GM21515 (cell line): ENCODE measurements around the gene MADCAM1.

Experiments
- ATAC-seq: cut with Tn5 transposase; IDR thresholded peaks from one replicate; pipeline ENCODE4 v1.9.1; 2021; ENCODE audit not compliant: unreplicated experiment

The MADCAM1 gene

DNA sequence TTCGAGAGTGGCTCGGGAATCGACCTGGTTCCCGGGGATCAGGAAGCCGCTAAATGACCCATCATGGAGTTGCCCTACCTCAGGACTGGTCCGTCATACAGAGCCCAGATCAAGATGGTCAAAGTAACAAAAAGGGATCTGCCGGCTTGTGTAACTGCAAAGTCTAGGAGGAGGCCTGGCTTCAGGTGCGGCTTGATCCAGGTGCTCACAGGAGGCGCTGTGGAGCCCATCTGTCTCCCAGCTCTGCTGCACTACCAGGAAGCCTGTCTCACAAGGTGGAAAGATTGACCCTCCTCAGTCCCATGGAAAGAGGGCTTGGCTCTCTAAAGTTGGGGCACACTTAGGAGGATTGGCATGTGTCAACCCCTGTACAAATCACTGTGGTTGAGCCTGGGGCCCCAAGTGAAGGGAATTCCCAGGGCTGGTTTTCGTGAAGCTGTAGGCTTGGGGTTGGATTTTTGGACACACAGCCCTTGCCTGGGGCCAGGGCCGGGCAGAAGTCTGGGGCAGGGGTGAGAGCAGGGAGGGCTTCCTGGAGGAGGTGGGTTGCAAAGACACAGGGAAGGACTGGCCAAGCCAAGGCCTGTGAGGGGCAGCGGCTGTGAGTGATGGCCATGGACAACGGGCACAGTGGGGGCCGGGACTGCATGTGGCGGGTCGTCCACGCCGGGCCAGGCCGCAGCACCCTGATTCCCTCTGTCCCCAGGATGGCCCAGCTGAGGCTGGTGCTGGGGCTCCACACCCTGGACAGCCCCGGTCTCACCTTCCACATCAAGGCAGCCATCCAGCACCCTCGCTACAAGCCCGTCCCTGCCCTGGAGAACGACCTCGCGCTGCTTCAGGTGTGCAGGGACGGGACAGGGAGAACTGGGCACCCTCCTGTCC is 51.8 kb downstream of the MADCAM1 start:
- no peak for ATAC-seq

GRCh38 chr19:548886-549830 is 52.9 kb downstream of the MADCAM1 start:
- no peak for ATAC-seq

GRCh38 chr19:554817-555216 is 58.5 kb downstream of the MADCAM1 start:
- ATAC-seq: no peak
